HepG2 (cell line): ENCODE results near the gene DCPS. TPM values are rescaled to one million over a fixed set of nuclear protein-coding genes. Genes with fewer than 3 reads are reported as not detected.

Source experiments
- ARNT2 ChIP-seq: sonication (generic); formaldehyde crosslinking; IDR thresholded peaks from 2 replicates; pipeline ENCODE4 v1.8.0; 2022; ENCODE audit warnings: mild to moderate bottlenecking, low read depth, missing genetic modification reagents, moderate library complexity
- DDIT3 ChIP-seq: sonication (generic); formaldehyde crosslinking; IDR thresholded peaks from 2 replicates; pipeline ENCODE4 v1.4.0; 2020; ENCODE audit warnings: mild to moderate bottlenecking, missing genetic modification reagents
- DNMT1 ChIP-seq: sonication (generic); formaldehyde crosslinking; IDR thresholded peaks from 2 replicates; pipeline ENCODE4 v1.5.1; 2020; ENCODE audit warnings: mild to moderate bottlenecking, missing genetic modification reagents
- EP300 ChIP-seq, 3 experiments: sonication (generic) in 1 of 3; formaldehyde crosslinking in 1 of 3; IDR thresholded peaks; 2 replicates each; pipeline versions ENCODE4 v1.5.1 to v1.6.1; 2011 to 2020; ENCODE audit warnings: low read depth in 2 of 3, low read length in 2 of 3, borderline replicate concordance in 1 of 3, improper control_type of control experiment in 1 of 3, mild to moderate bottlenecking in 1 of 3, missing genetic modification reagents in 1 of 3, moderate library complexity in 1 of 3
- ETV5 ChIP-seq: IDR thresholded peaks from 2 replicates; pipeline ENCODE4 v1.6.1; 2018; ENCODE audit warnings: missing biosample characterization, missing genetic modification reagents, inconsistent platforms, borderline replicate concordance
- KLF13 ChIP-seq: sonication (generic); formaldehyde crosslinking; IDR thresholded peaks from 2 replicates; pipeline ENCODE4 v1.4.0; 2020; ENCODE audit warnings: mild to moderate bottlenecking, missing genetic modification reagents
- MYPOP ChIP-seq: sonication (generic); formaldehyde crosslinking; IDR thresholded peaks from 2 replicates; pipeline ENCODE4 v1.8.1; 2023; ENCODE audit warnings: mild to moderate bottlenecking, moderate library complexity, missing genetic modification reagents
- NRL ChIP-seq: sonication (generic); formaldehyde crosslinking; IDR thresholded peaks from 2 replicates; pipeline ENCODE4 v1.5.0; 2020; ENCODE audit warnings: missing genetic modification reagents, mild to moderate bottlenecking, moderate library complexity, borderline replicate concordance
- POGK ChIP-seq: sonication (generic); formaldehyde crosslinking; conservative IDR thresholded peaks from 2 replicates; pipeline ENCODE4 v1.8.0; 2022; ENCODE audit warnings: mild to moderate bottlenecking, moderate library complexity, missing genetic modification reagents
- SIX4 ChIP-seq: sonication (generic); formaldehyde crosslinking; IDR thresholded peaks from 2 replicates; pipeline ENCODE4 v1.4.0; 2020; ENCODE audit warnings: missing genetic modification reagents
- SNAI1 ChIP-seq: sonication (generic); formaldehyde crosslinking; IDR thresholded peaks from 2 replicates; pipeline ENCODE4 v1.5.0; 2020; ENCODE audit warnings: mild to moderate bottlenecking, missing genetic modification reagents, borderline replicate concordance
- SRF ChIP-seq: IDR thresholded peaks from 2 replicates; pipeline ENCODE4 v1.6.1; 2011; ENCODE audit warnings: mild to moderate bottlenecking, low read depth, low read length, moderate library complexity
- SRSF4 ChIP-seq: fragments of 200-400 bp; formaldehyde crosslinking; IDR thresholded peaks from one replicate; pipeline ENCODE4 v1.6.1; 2018; ENCODE audit warnings: mild to moderate bottlenecking, low read depth, low read length, moderate library complexity; ENCODE audit not compliant: poor library complexity, severe bottlenecking
- ZBTB43 ChIP-seq: sonication (generic); formaldehyde crosslinking; conservative IDR thresholded peaks from 2 replicates; pipeline ENCODE4 v1.4.0; 2020; ENCODE audit warnings: missing genetic modification reagents
- ZBTB7B ChIP-seq: sonication (generic); formaldehyde crosslinking; IDR thresholded peaks from 2 replicates; pipeline ENCODE4 v1.4.0; 2020; ENCODE audit warnings: missing genetic modification reagents
- ZFAT ChIP-seq: sonication (generic); formaldehyde crosslinking; conservative IDR thresholded peaks from 2 replicates; pipeline ENCODE4 v1.8.1; 2023; ENCODE audit warnings: missing genetic modification reagents, inconsistent platforms
- ZNF124 ChIP-seq: sonication (generic); formaldehyde crosslinking; IDR thresholded peaks from 2 replicates; pipeline ENCODE4 v1.4.0; 2020; ENCODE audit warnings: missing genetic modification reagents
- ZNF326 ChIP-seq: sonication (generic); formaldehyde crosslinking; IDR thresholded peaks from 2 replicates; pipeline ENCODE4 v1.4.0; 2020; ENCODE audit warnings: missing genetic modification reagents, borderline replicate concordance
- ZNF430 ChIP-seq: sonication (generic); formaldehyde crosslinking; IDR thresholded peaks from 2 replicates; pipeline ENCODE4 v1.9.0; 2021; ENCODE audit warnings: mild to moderate bottlenecking, missing genetic modification reagents
- ZNF552 ChIP-seq: sonication (generic); formaldehyde crosslinking; IDR thresholded peaks from 2 replicates; pipeline ENCODE4 v1.9.0; 2022; ENCODE audit warnings: missing genetic modification reagents, mild to moderate bottlenecking, borderline replicate concordance
- ZNF597 ChIP-seq: sonication (generic); formaldehyde crosslinking; IDR thresholded peaks from 2 replicates; pipeline ENCODE4 v1.5.0; 2020; ENCODE audit warnings: missing genetic modification reagents
- ZNF672 ChIP-seq: sonication (generic); formaldehyde crosslinking; IDR thresholded peaks from 2 replicates; pipeline ENCODE4 v1.8.1; 2022; ENCODE audit warnings: missing genetic modification reagents
- polyA plus RNA-seq, 8 experiments: library from polyadenylated mRNA; depleted of rRNA in 3 of 8; stranded (reverse) in 7 of 8; unstranded in 1 of 8; fragments of >200 nt; fragmentation: Illumina TruSeq in 4 of 8; extraction: Trizol in 4 of 8; gene quantifications; 2 replicates each; pipeline versions ENCODE4 v1.2.1 to v1.2.3, GENCODE V29; 2011 to 2016; ENCODE audit warnings: low read depth in 4 of 8, missing spikeins in 1 of 8, mixed read lengths in 1 of 8; ENCODE audit not compliant: insufficient read depth in 1 of 8
- total RNA-seq, 5 experiments: library from RNA; depleted of rRNA; stranded (reverse); fragments of >200 nt; fragmentation: Illumina TruSeq; extraction: Trizol; gene quantifications; 2 replicates each; pipeline ENCODE4 v1.2.3, GENCODE V29; 2016; ENCODE audit warnings: low read depth in 1 of 5
- TF ChIP-seq, protein P1 (sequence below): IDR thresholded peaks from 2 replicates; pipeline ENCODE4 v1.6.1; 2016; ENCODE audit warnings: missing genetic modification reagents, missing compliant biosample characterization

The DCPS gene
- total and polyA plus RNA-seq, 2 of the 13 experiments (the other 11 are each of a cell fraction or from before 2014, with no cell fraction given), result 21.9 to 22.5 TPM

DNA sequence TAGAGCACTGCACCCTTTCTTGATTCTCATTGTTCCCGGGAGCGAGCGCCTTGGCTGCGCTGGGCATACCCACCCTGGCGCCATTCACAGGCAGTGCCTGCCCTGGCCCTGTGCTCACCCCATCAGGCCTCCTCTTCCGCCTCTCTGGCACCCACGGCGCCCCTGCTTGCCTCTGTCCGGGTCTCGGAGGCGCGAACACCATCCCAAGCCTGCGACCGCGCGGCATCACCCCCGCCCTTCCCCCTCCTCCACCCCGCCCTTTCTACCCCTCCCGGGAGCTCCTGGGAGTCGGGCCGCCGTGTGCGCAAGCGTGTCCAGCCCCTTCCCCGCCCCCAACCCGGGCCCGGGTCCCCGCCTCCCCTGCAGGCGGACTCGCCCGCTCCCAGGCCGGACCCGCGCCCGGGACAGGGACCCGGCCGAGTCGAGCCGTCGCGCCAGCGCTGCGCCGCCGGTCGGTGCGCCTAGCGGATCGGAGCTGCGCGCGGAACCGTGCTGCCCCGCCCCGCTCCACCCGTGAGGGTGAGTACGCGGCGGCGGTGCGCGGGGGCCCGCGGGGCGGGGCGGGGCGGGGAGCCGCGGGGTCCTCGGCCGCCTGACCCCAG lies 51.6 kb downstream of the DCPS start, which contains the start of gene ST3GAL4 (continued):
- TF ChIP-seq ZNF326 (CRISPR knock-in tag) (no peak), SIX4 (CRISPR knock-in tag) (no peak), POGK (CRISPR knock-in tag) (no peak), ARNT2 (CRISPR knock-in tag) (no peak; the same call in 1 of the 2 replicates), ZBTB43 (CRISPR knock-in tag) (no peak), DDIT3 (no peak), SRF (no peak), MYPOP (CRISPR knock-in tag) (no peak), ZFAT (CRISPR knock-in tag) (no peak), ETV5 (CRISPR knock-in tag) (no peak), SNAI1 (CRISPR knock-in tag) (no peak), ZNF552 (0 out of 2 replicates have a peak, but pooled peaks have one; percentile 27), EP300 (IDR thresholded peaks at IDR 0.05; ENCODE audit: low read depth in 2 of 2, low read length in 2 of 2) (no peak), EP300 (CRISPR knock-in tag; IDR thresholded peaks at IDR 0.05; ENCODE audit: borderline replicate concordance) (no peak), DNMT1 (CRISPR knock-in tag) (no peak), ZNF430 (no peak), SRSF4 (no peak), ZNF672 (CRISPR knock-in tag) (no peak), ZNF597 (CRISPR knock-in tag) (no peak), ZNF124 (0 out of 2 replicates have a peak, but pooled peaks have one; percentile 37), KLF13 (CRISPR knock-in tag) (no peak), NRL (no peak), ZBTB7B (no peak)
- TF ChIP-seq, protein P1, sequence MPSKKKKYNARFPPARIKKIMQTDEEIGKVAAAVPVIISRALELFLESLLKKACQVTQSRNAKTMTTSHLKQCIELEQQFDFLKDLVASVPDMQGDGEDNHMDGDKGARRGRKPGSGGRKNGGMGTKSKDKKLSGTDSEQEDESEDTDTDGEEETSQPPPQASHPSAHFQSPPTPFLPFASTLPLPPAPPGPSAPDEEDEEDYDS (CRISPR knock-in tag), result 0 out of 2 replicates have a peak, but pooled peaks have one; percentile 17
